GM12878 (cell line): ENCODE results near the gene ARMC10.

Source experiments
- ETV6 ChIP-seq, 2 experiments: fragments of 450-650 bp in 1 of 2; IDR thresholded peaks in 1 of 2; conservative IDR thresholded peaks in 1 of 2; 2 replicates each; pipeline ENCODE4 v1.6.1; 2014; ENCODE audit warnings: antibody characterized with exemption in 1 of 2, borderline replicate concordance in 1 of 2, low read depth in 1 of 2, mild to moderate bottlenecking in 1 of 2, moderate library complexity in 1 of 2
- POLR2AphosphoS5 ChIP-seq: IDR thresholded peaks from 2 replicates; pipeline ENCODE4 v1.6.1; 2011; ENCODE audit warnings: mild to moderate bottlenecking, low read length, inconsistent platforms
- SREBF1 ChIP-seq: IDR thresholded peaks from 2 replicates; pipeline ENCODE4 v1.6.1; 2012; ENCODE audit warnings: mild to moderate bottlenecking, low read length
- TBL1XR1 ChIP-seq: IDR thresholded peaks from 2 replicates; pipeline ENCODE4 v1.6.1; 2012; ENCODE audit warnings: low read depth, low read length, improper control_type of control experiment
- TF ChIP-seq, protein P1 (sequence below), 3 experiments: IDR thresholded peaks in 2 of 3; conservative IDR thresholded peaks in 1 of 3; 2 replicates each; pipeline ENCODE4 v1.5.1; 2011; ENCODE audit warnings: low read depth in 3 of 3, low read length in 3 of 3, mild to moderate bottlenecking in 3 of 3, control low read depth in 2 of 3, moderate library complexity in 2 of 3, inconsistent platforms in 1 of 3, mixed read lengths in 1 of 3; ENCODE audit not compliant: control insufficient read depth in 2 of 3, insufficient read depth in 1 of 3; ENCODE audit errors: extremely low read depth in 1 of 3

DNA sequence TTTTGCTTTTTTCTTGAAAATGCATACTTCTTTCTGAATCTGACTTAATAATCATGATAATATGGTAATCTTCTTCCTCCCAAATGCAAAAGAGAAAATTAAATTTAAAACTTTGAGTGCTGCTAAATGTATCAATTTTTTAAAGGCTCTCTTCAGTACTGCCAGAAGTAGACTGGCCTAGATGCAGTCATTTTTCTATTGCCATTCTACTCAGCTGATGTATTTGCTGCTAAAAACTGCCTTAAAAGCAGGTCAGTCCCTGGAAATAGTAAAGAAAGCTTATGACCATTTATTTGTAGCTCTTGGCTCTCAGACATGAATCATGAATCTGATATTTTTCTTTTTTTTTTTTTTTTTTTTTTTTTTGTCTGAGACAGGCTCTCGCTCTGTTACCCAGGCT lies 45.4 kb downstream of the ARMC10 start:
- TF ChIP-seq SREBF1 = no peak
- TF ChIP-seq, protein P1, sequence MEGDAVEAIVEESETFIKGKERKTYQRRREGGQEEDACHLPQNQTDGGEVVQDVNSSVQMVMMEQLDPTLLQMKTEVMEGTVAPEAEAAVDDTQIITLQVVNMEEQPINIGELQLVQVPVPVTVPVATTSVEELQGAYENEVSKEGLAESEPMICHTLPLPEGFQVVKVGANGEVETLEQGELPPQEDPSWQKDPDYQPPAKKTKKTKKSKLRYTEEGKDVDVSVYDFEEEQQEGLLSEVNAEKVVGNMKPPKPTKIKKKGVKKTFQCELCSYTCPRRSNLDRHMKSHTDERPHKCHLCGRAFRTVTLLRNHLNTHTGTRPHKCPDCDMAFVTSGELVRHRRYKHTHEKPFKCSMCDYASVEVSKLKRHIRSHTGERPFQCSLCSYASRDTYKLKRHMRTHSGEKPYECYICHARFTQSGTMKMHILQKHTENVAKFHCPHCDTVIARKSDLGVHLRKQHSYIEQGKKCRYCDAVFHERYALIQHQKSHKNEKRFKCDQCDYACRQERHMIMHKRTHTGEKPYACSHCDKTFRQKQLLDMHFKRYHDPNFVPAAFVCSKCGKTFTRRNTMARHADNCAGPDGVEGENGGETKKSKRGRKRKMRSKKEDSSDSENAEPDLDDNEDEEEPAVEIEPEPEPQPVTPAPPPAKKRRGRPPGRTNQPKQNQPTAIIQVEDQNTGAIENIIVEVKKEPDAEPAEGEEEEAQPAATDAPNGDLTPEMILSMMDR (IDR thresholded peaks at IDR 0.05 in 2 of 3, conservative IDR thresholded peaks at IDR 0.05 in 1 of 3; ENCODE audit: control insufficient read depth in 2 of 3, extremely low read depth in 1 of 3, insufficient read depth in 1 of 3, low read depth in 3 of 3, low read length in 3 of 3) = no peak
- TF ChIP-seq TBL1XR1 = no peak
- no peak for TF ChIP-seq POLR2AphosphoS5
- TF ChIP-seq ETV6 (conservative IDR thresholded peaks at IDR 0.05 in 1 of 2, IDR thresholded peaks at IDR 0.05 in 1 of 2; ENCODE audit: borderline replicate concordance in 1 of 2, low read depth in 1 of 2) = no peak
